PC-9 (cell line): ENCODE results near the gene CHMP3. TPM values are rescaled to one million over a fixed set of nuclear protein-coding genes. Genes with fewer than 3 reads are reported as not detected.

Source experiments
- BruUV-seq: library from RNA; stranded (reverse); fragments of 400-500 nt; replicated peaks from 2 replicates; lab custom pipeline; 2021; lab: Mats Ljungman, UMichigan
- CTCF ChIA-PET: fragments of 300-600 bp; sonication (Branson Sonifier 250); formaldehyde crosslinking; loops from one replicate; lab custom pipeline; 2022; ENCODE audit warnings: antibody characterized with exemption; lab: Charles Lee
- POLR2A ChIA-PET: fragments of 300-600 bp; sonication (Branson Sonifier 250); formaldehyde crosslinking; loops from one replicate; lab custom pipeline; 2022; ENCODE audit warnings: antibody characterized with exemption; ENCODE audit not compliant: unreplicated experiment; lab: Charles Lee
- DNase-seq, 2 experiments: peaks; one replicate each; pipeline versions ENCODE4 v3.0.0 to v3.0.0-alpha.2; 2015 to 2022; ENCODE audit warnings: mixed read lengths in 1 of 2
- H2AFZ ChIP-seq: fragments of 200-600 bp; sonication (generic); 2 replicates; pipeline ENCODE4 v1.8.1; 2017; ENCODE audit warnings: antibody characterized with exemption
- H3F3A ChIP-seq: fragments of 200-600 bp; sonication (generic); 2 replicates; pipeline ENCODE4 v1.8.1; 2017; ENCODE audit warnings: antibody characterized with exemption, mild to moderate bottlenecking, low read depth; ENCODE audit not compliant: insufficient read depth
- H3K27ac ChIP-seq: fragments of 200-600 bp; sonication (generic); 2 replicates; pipeline ENCODE4 v1.6.1; 2016; ENCODE audit warnings: mixed run types
- H3K27me3 ChIP-seq: fragments of 200-600 bp; sonication (generic); 2 replicates; pipeline ENCODE4 v1.6.1; 2016; ENCODE audit warnings: low read depth, mixed run types; ENCODE audit not compliant: insufficient read depth
- H3K36me3 ChIP-seq: fragments of 200-600 bp; sonication (generic); 2 replicates; pipeline ENCODE4 v1.6.1; 2016; ENCODE audit warnings: low read depth, mixed run types
- H3K4me1 ChIP-seq: fragments of 200-600 bp; sonication (generic); replicated peaks from 2 replicates; pipeline ENCODE4 v1.6.1; 2016; ENCODE audit warnings: mixed run types; ENCODE audit not compliant: insufficient read depth
- H3K4me2 ChIP-seq: fragments of 200-600 bp; sonication (generic); 2 replicates; pipeline ENCODE4 v1.6.1; 2017; ENCODE audit warnings: mixed run types
- H3K4me3 ChIP-seq: fragments of 200-600 bp; sonication (generic); 2 replicates; pipeline ENCODE4 v1.6.1; 2016; ENCODE audit warnings: mixed run types
- H3K79me2 ChIP-seq: fragments of 200-600 bp; sonication (generic); 2 replicates; pipeline ENCODE4 v1.6.1; 2017; ENCODE audit warnings: low read depth, mixed run types
- H3K9me2 ChIP-seq: fragments of 200-600 bp; sonication (generic); 2 replicates; pipeline ENCODE4 v1.8.1; 2017; ENCODE audit warnings: mild to moderate bottlenecking; ENCODE audit not compliant: insufficient read depth
- H3K9me3 ChIP-seq: fragments of 200-600 bp; sonication (generic); 2 replicates; pipeline ENCODE4 v1.8.1; 2016; ENCODE audit warnings: low read depth; ENCODE audit not compliant: insufficient read depth
- H4K20me1 ChIP-seq: fragments of 200-600 bp; sonication (generic); 2 replicates; pipeline ENCODE4 v1.8.1; 2017; ENCODE audit not compliant: insufficient read depth
- CTCF ChIP-seq: fragments of 200-600 bp; sonication (generic); conservative IDR thresholded peaks from 2 replicates; pipeline ENCODE4 v1.6.1; 2017; ENCODE audit warnings: mixed run types, antibody characterized with exemption, mild to moderate bottlenecking, moderate library complexity
- EZH2 ChIP-seq: fragments of 200-600 bp; sonication (generic); IDR thresholded peaks from 2 replicates; pipeline ENCODE4 v1.8.0; 2017; ENCODE audit warnings: antibody characterized with exemption, low read depth
- intact Hi-C: fragments of 100-400 bp; cut with micrococcal nuclease; formaldehyde crosslinking; loops from one replicate; pipeline ENCODE4 v1.10.0; 2022; ENCODE audit not compliant: unreplicated experiment
- total RNA-seq: library from RNA; stranded (reverse); gene quantifications from 2 replicates; pipeline ENCODE4 v1.2.3, GENCODE V29; 2021

CHMP3 gene
- total RNA-seq, 1 experiment from 2014 or later, result 108 TPM

- intact Hi-C loops, result no loop called here
- Histone ChIP-seq H2AFZ (no peak overlapping the region), H3K9me2 (no peaks in the 10 kb centered on the region), H3K27me3 (no peaks in the 10 kb centered on the region), H3K79me2 (no peaks in the 10 kb centered on the region), H3K4me1 (no peaks in the 10 kb centered on the region), H3F3A (no peaks in the 10 kb centered on the region), H3K36me3 (no peaks in the 10 kb centered on the region), H3K4me3 (no peak overlapping the region), H3K27ac (no peak overlapping the region), H3K4me2 (no peak overlapping the region), H3K9me3 (no peaks in the 10 kb centered on the region), H4K20me1 (no peaks in the 10 kb centered on the region)
- BruUV-seq, result no TSS peak
- no peak for DNase-seq
- CTCF ChIA-PET, result no interaction called here
- POLR2A ChIA-PET, result interaction anchor here (0.7 kb wide), 1 partner anchor 285 kb away, joined by 3 read pairs; no protein-coding TSS in a partner anchor
- no peak for TF ChIP-seq CTCF
- no peak for TF ChIP-seq EZH2
These were observed 17.3 kb upstream of the CHMP3 start for GRCh38 chr2:86580560-86580959.

GRCh38 chr2:86577817-86578456, 14.7 kb upstream of the CHMP3 start:
- H3F3A ChIP-seq, result no peaks in the 10 kb centered on the region
- H3K4me1 ChIP-seq, result no peaks in the 10 kb centered on the region
- no peak overlapping the region for H2AFZ ChIP-seq
- no peaks in the 10 kb centered on the region for H3K79me2 ChIP-seq
- H3K27ac ChIP-seq, result no peak overlapping the region
- no TSS peak for BruUV-seq
- no peaks in the 10 kb centered on the region for H3K27me3 ChIP-seq
- H3K36me3 ChIP-seq, result no peaks in the 10 kb centered on the region
- no peak overlapping the region for H3K4me3 ChIP-seq
- H3K4me2 ChIP-seq, result no peak overlapping the region
- DNase-seq, result no peak
- no peaks in the 10 kb centered on the region for H3K9me2 ChIP-seq
- intact Hi-C loops, result no loop called here
- no peaks in the 10 kb centered on the region for H4K20me1 ChIP-seq
- no peak for TF ChIP-seq CTCF
- no peak for TF ChIP-seq EZH2
- H3K9me3 ChIP-seq, result no peaks in the 10 kb centered on the region
- ChIA-PET CTCF (no interaction called here), POLR2A (no interaction called here)

- H4K20me1 ChIP-seq, result no peaks in the 10 kb centered on the region
- no peaks in the 10 kb centered on the region for H3K9me3 ChIP-seq
- no peak overlapping the region for H3K27ac ChIP-seq
- H3K79me2 ChIP-seq, result no peaks in the 10 kb centered on the region
- BruUV-seq, result no TSS peak
- no peaks in the 10 kb centered on the region for H3K4me1 ChIP-seq
- peak in 1 of 2 experiments; percentile 65 for DNase-seq
- no peak overlapping the region for H3K4me2 ChIP-seq
- H3K27me3 ChIP-seq, result no peaks in the 10 kb centered on the region
- POLR2A ChIA-PET, result no interaction called here
- H3K36me3 ChIP-seq, result no peaks in the 10 kb centered on the region
- CTCF ChIA-PET, result no interaction called here
- intact Hi-C loops, result no loop called here
- H3K9me2 ChIP-seq, result no peaks in the 10 kb centered on the region
- H2AFZ ChIP-seq, result no peak overlapping the region
- no peaks in the 10 kb centered on the region; the same call in 1 of the 2 replicates for H3F3A ChIP-seq
- no peak overlapping the region for H3K4me3 ChIP-seq
- TF ChIP-seq CTCF, result no peak
These were observed 6.8 kb upstream of the CHMP3 start for GRCh38 chr2:86570059-86570458.
